ENCODE data around the gene TRIM33.

GRCh38 chr1:114545796-114546195 lies 34.8 kb upstream of the TRIM33 start:
- TF ChIP-seq MAX (IDR thresholded peaks at IDR 0.05) (no peak), ELF1 (IDR thresholded peaks at IDR 0.05; ENCODE audit: borderline replicate concordance, low read depth) (no peak)
